H1 (cell line): Measurements from ENCODE around the gene MYO9A. TPM values are rescaled to one million over a fixed set of nuclear protein-coding genes. Genes with fewer than 3 reads are reported as not detected.

Source experiments
- CTCF ChIA-PET: fragments of 300-600 bp; sonication (Branson Sonifier 250); formaldehyde crosslinking; loops from one replicate; lab custom pipeline; 2021; ENCODE audit not compliant: partially characterized antibody; lab: Charles Lee
- POLR2A ChIA-PET: fragments of 300-600 bp; sonication (Branson Sonifier 250); formaldehyde crosslinking; loops from one replicate; lab custom pipeline; 2021; ENCODE audit warnings: inconsistent platforms; ENCODE audit not compliant: partially characterized antibody; lab: Charles Lee
- DNase-seq, 2 experiments: peaks; one replicate each; pipeline versions ENCODE4 v3.0.0 to v3.0.0-alpha.2; 2010 to 2022; ENCODE audit warnings: low spot score in 2 of 2, low read depth in 1 of 2, mixed read lengths in 1 of 2
- FAIRE-seq: peaks from 2 replicates; lab custom pipeline; 2011; peaks lifted over from hg19 to GRCh38; lab: Jason Lieb, UNC
- H2AFZ ChIP-seq: 2 replicates; pipeline ENCODE4 v1.8.1; 2012; ENCODE audit warnings: low read length, inconsistent platforms
- H2AK5ac ChIP-seq: 2 replicates; pipeline ENCODE4 v1.6.1; 2013; ENCODE audit warnings: low read depth, low read length
- H2BK120ac ChIP-seq: replicated peaks from 2 replicates; pipeline ENCODE3; 2013; ENCODE audit warnings: low read depth, low read length, inconsistent platforms
- H2BK12ac ChIP-seq: 2 replicates; pipeline ENCODE4 v1.6.1; 2013; ENCODE audit warnings: low read depth, low read length
- H2BK15ac ChIP-seq: 2 replicates; pipeline ENCODE4 v1.6.1; 2013; ENCODE audit warnings: low read length
- H2BK20ac ChIP-seq: 2 replicates; pipeline ENCODE4 v1.6.1; 2013; ENCODE audit warnings: low read length
- H2BK5ac ChIP-seq: 2 replicates; pipeline ENCODE4 v1.6.1; 2013; ENCODE audit warnings: low read depth, low read length
- H3K14ac ChIP-seq: 2 replicates; pipeline ENCODE4 v1.6.1; 2013; ENCODE audit warnings: inconsistent platforms; ENCODE audit not compliant: insufficient read length
- H3K18ac ChIP-seq: 2 replicates; pipeline ENCODE4 v1.6.1; 2013; ENCODE audit warnings: low read length; ENCODE audit errors: extremely low read depth
- H3K23ac ChIP-seq: 2 replicates; pipeline ENCODE4 v1.6.1; 2013; ENCODE audit warnings: inconsistent platforms; ENCODE audit not compliant: insufficient read length
- H3K23me2 ChIP-seq: 2 replicates; pipeline ENCODE4 v1.6.1; 2013; ENCODE audit warnings: low read depth, low read length
- H3K27ac ChIP-seq: 2 replicates; pipeline ENCODE4 v1.6.1; 2011; ENCODE audit warnings: low read depth, low read length, inconsistent platforms
- H3K27me3 ChIP-seq, 4 experiments: replicated peaks in 1 of 4; 1 replicate in 1 of 4; 2 replicates in 3 of 4; pipeline versions ENCODE4 v1.6.1 to v1.8.1; 2011 to 2013; ENCODE audit warnings: low read length in 3 of 4, mild to moderate bottlenecking in 3 of 4, inconsistent platforms in 2 of 4, mixed read lengths in 2 of 4, moderate library complexity in 1 of 4; ENCODE audit not compliant: control insufficient read depth in 3 of 4, insufficient read depth in 3 of 4; ENCODE audit errors: extremely low read depth in 1 of 4
- H3K36me3 ChIP-seq, 4 experiments: 2 replicates each; pipeline versions ENCODE4 v1.6.1 to v1.8.1; 2011 to 2013; ENCODE audit warnings: mild to moderate bottlenecking in 4 of 4, low read length in 3 of 4, moderate library complexity in 2 of 4, control low read depth in 1 of 4, inconsistent platforms in 1 of 4; ENCODE audit not compliant: insufficient read depth in 4 of 4, control insufficient read depth in 2 of 4
- H3K4ac ChIP-seq: replicated peaks from 2 replicates; pipeline ENCODE3; 2013; ENCODE audit warnings: low read length, low read depth, mixed read lengths, inconsistent platforms; ENCODE audit not compliant: insufficient read length
- H3K4me1 ChIP-seq, 4 experiments: replicated peaks in 1 of 4; 1 replicate in 1 of 4; 2 replicates in 3 of 4; pipeline versions ENCODE4 v1.6.1 to v1.8.1; 2011 to 2013; ENCODE audit warnings: low read length in 3 of 4, inconsistent platforms in 2 of 4, mixed read lengths in 1 of 4; ENCODE audit not compliant: insufficient read depth in 4 of 4, control insufficient read depth in 3 of 4
- H3K4me2 ChIP-seq, 2 experiments: 2 replicates each; pipeline versions ENCODE4 v1.6.1 to v1.8.1; 2011 to 2013; ENCODE audit warnings: low read depth in 2 of 2, low read length in 2 of 2, control low read depth in 1 of 2, inconsistent platforms in 1 of 2, mild to moderate bottlenecking in 1 of 2; ENCODE audit not compliant: insufficient read depth in 1 of 2
- H3K4me3 ChIP-seq, 4 experiments: fragments of 200-600, 300-600 bp in 1 of 4; sonication (generic), shearing (Covaris generic), sonication (Bioruptor Twin) in 1 of 4; 2 replicates each; pipeline versions ENCODE4 v1.5.1 to v1.8.1; 2011 to 2016; ENCODE audit warnings: low read length in 4 of 4, low read depth in 3 of 4, control low read depth in 2 of 4, inconsistent platforms in 2 of 4, mild to moderate bottlenecking in 2 of 4, mixed read lengths in 1 of 4, moderate library complexity in 1 of 4; ENCODE audit not compliant: insufficient read depth in 2 of 4; ENCODE audit errors: extremely low read depth in 1 of 4
- H3K56ac ChIP-seq: replicated peaks from 2 replicates; pipeline ENCODE3; 2013; ENCODE audit warnings: low read depth, mild to moderate bottlenecking, mixed read lengths, low read length, inconsistent platforms; ENCODE audit not compliant: insufficient read length
- H3K79me1 ChIP-seq: 2 replicates; pipeline ENCODE4 v1.6.1; 2013; ENCODE audit warnings: low read depth, low read length, control low read depth
- H3K79me2 ChIP-seq, 2 experiments: 2 replicates each; pipeline versions ENCODE4 v1.6.1 to v1.8.1; 2012 to 2013; ENCODE audit warnings: low read length in 2 of 2, mild to moderate bottlenecking in 2 of 2, inconsistent platforms in 1 of 2; ENCODE audit not compliant: insufficient read depth in 2 of 2, control insufficient read depth in 1 of 2
- H3K9ac ChIP-seq, 4 experiments: replicated peaks in 1 of 4; 1 replicate in 1 of 4; 2 replicates in 3 of 4; pipeline versions ENCODE4 v1.6.1 to v1.8.1; 2011 to 2013; ENCODE audit warnings: low read depth in 3 of 4, low read length in 3 of 4, control low read depth in 2 of 4, mild to moderate bottlenecking in 2 of 4, moderate library complexity in 2 of 4, inconsistent platforms in 1 of 4; ENCODE audit errors: extremely low read depth in 1 of 4
- H3K9me3 ChIP-seq, 2 experiments: 2 replicates each; pipeline versions ENCODE4 v1.6.1 to v1.8.1; 2012 to 2013; ENCODE audit warnings: mild to moderate bottlenecking in 2 of 2, moderate library complexity in 2 of 2, control low read depth in 1 of 2, inconsistent platforms in 1 of 2, low read depth in 1 of 2, low read length in 1 of 2, mixed read lengths in 1 of 2; ENCODE audit not compliant: insufficient read depth in 2 of 2
- H4K20me1 ChIP-seq, 2 experiments: replicated peaks in 1 of 2; 2 replicates each; pipeline versions ENCODE3 to v1.8.1; 2011 to 2013; ENCODE audit warnings: inconsistent platforms in 2 of 2, low read length in 2 of 2, mild to moderate bottlenecking in 1 of 2; ENCODE audit not compliant: insufficient read depth in 2 of 2, control insufficient read depth in 1 of 2
- H4K5ac ChIP-seq: 2 replicates; pipeline ENCODE4 v1.6.1; 2013; ENCODE audit warnings: low read length, low read depth, mixed read lengths, inconsistent platforms; ENCODE audit not compliant: insufficient read length
- H4K8ac ChIP-seq: 2 replicates; pipeline ENCODE4 v1.8.0; 2013; ENCODE audit warnings: mild to moderate bottlenecking, moderate library complexity, low read length, inconsistent platforms; ENCODE audit not compliant: insufficient read depth; ENCODE audit errors: extremely low read depth
- H4K91ac ChIP-seq: replicated peaks from 2 replicates; pipeline ENCODE3; 2013; ENCODE audit warnings: low read length, mixed read lengths, inconsistent platforms; ENCODE audit not compliant: insufficient read length
- ASH2L ChIP-seq: fragments of 200-600, 300-600 bp; sonication (generic); IDR thresholded peaks from one replicate; pipeline ENCODE4 v1.7.1; 2017; ENCODE audit warnings: low read length
- CEBPB ChIP-seq: IDR thresholded peaks from 2 replicates; pipeline ENCODE4 v1.6.1; 2012; ENCODE audit warnings: low read depth, low read length
- CHD1 ChIP-seq: IDR thresholded peaks from 2 replicates; pipeline ENCODE4 v1.6.1; 2012; ENCODE audit warnings: low read depth, low read length, improper control_type of control experiment
- EP300 ChIP-seq, 2 experiments: IDR thresholded peaks; 1 replicate in 1 of 2; 2 replicates in 1 of 2; pipeline ENCODE4 v1.6.1; 2011 to 2012; ENCODE audit warnings: low read depth in 2 of 2, low read length in 2 of 2, mild to moderate bottlenecking in 2 of 2, borderline replicate concordance in 1 of 2, inconsistent platforms in 1 of 2, moderate library complexity in 1 of 2
- EZH2 ChIP-seq: fragments of 200-600 bp; sonication (generic); IDR thresholded peaks from 2 replicates; pipeline ENCODE4 v1.7.1; 2012; ENCODE audit warnings: low read depth, mild to moderate bottlenecking, moderate library complexity, low read length, inconsistent platforms; ENCODE audit not compliant: severe bottlenecking
- GABPA ChIP-seq: IDR thresholded peaks from 2 replicates; pipeline ENCODE4 v1.6.1; 2011; ENCODE audit warnings: mild to moderate bottlenecking, low read length, moderate library complexity, borderline replicate concordance; ENCODE audit not compliant: insufficient read depth
- KDM1A ChIP-seq: fragments of 200-600, 300-600 bp; sonication (generic); IDR thresholded peaks from 2 replicates; pipeline ENCODE4 v1.7.1; 2016; ENCODE audit warnings: mild to moderate bottlenecking, low read length, borderline replicate concordance
- NANOG ChIP-seq: IDR thresholded peaks from 2 replicates; pipeline ENCODE4 v1.6.1; 2011; ENCODE audit warnings: low read length, low read depth, mild to moderate bottlenecking, inconsistent platforms; ENCODE audit not compliant: insufficient read depth, poor library complexity, severe bottlenecking
- POLR2A ChIP-seq, 2 experiments: IDR thresholded peaks; 1 replicate in 1 of 2; 2 replicates in 1 of 2; pipeline ENCODE4 v1.6.1; 2011; ENCODE audit warnings: low read depth in 2 of 2, low read length in 2 of 2, mild to moderate bottlenecking in 2 of 2; ENCODE audit errors: control extremely low read depth in 1 of 2
- POLR2AphosphoS5 ChIP-seq: IDR thresholded peaks from 2 replicates; pipeline ENCODE4 v1.6.1; 2011; ENCODE audit warnings: low read depth, low read length
- SIRT6 ChIP-seq: IDR thresholded peaks from one replicate; pipeline ENCODE4 v1.7.1; 2012; ENCODE audit warnings: low read length, inconsistent platforms
- SIX5 ChIP-seq: IDR thresholded peaks from 2 replicates; pipeline ENCODE4 v1.6.1; 2011; ENCODE audit warnings: mild to moderate bottlenecking, low read depth, low read length
- SUZ12 ChIP-seq: fragments of 200-600 bp; sonication (generic); IDR thresholded peaks from 2 replicates; pipeline ENCODE4 v1.6.1; 2012; ENCODE audit warnings: mild to moderate bottlenecking, inconsistent platforms, low read length, moderate library complexity, mixed read lengths
- TAF7 ChIP-seq: optimal IDR thresholded peaks from 2 replicates; pipeline ENCODE3; 2011; ENCODE audit warnings: low read depth, mild to moderate bottlenecking, inconsistent platforms, low read length, moderate library complexity, borderline replicate concordance
- TEAD4 ChIP-seq: IDR thresholded peaks from 2 replicates; pipeline ENCODE4 v1.6.1; 2012; ENCODE audit warnings: low read depth, low read length, inconsistent platforms, mixed read lengths
- WGBS, 2 experiments: shearing (Covaris generic) in 1 of 2; methylation state at CpG; one replicate each; pipeline versions ENCODE4 v1.1.6 to v1.1.7; 2013 to 2015; ENCODE audit warnings: low lambda C conversion rate in 2 of 2, mixed read lengths in 2 of 2, inconsistent platforms in 1 of 2, low coverage in 1 of 2, missing lambda C conversion rate in 1 of 2; ENCODE audit not compliant: insufficient replicate concordance in 2 of 2, insufficient coverage in 1 of 2, insufficient read length in 1 of 2; ENCODE audit errors: extremely low coverage in 1 of 2, missing lambda C conversion rate in 1 of 2; 5-methylcytosine and 5-hydroxymethylcytosine counted together
- polyA plus RNA-seq, 7 experiments: library from polyadenylated mRNA; depleted of rRNA in 3 of 7; stranded (reverse) in 5 of 7; unstranded in 2 of 7; fragments of >200 nt in 5 of 7; fragments of 200-250 nt in 2 of 7; gene quantifications; 1 replicate in 5 of 7; 2 replicates in 1 of 7; 4 replicates in 1 of 7; pipeline versions ENCODE4 v1.2.1 to v1.2.3, GENCODE V29; 2011 to 2013; ENCODE audit warnings: missing spikeins in 2 of 7, mixed read lengths in 2 of 7
- total RNA-seq: library from RNA; stranded (reverse); fragmentation: NEBNext Ultra II Directional; extraction: Animal tissue kit (Norgen Biotek cat#: 25700); gene quantifications from 2 replicates; pipeline ENCODE4 v1.2.1, GENCODE V29; 2021

Gene MYO9A
- total and polyA plus RNA-seq, 2 of the 8 experiments (the other 6 are each of a cell fraction or from before 2014, with no cell fraction given) = 3.9 to 26.0 TPM

DNA sequence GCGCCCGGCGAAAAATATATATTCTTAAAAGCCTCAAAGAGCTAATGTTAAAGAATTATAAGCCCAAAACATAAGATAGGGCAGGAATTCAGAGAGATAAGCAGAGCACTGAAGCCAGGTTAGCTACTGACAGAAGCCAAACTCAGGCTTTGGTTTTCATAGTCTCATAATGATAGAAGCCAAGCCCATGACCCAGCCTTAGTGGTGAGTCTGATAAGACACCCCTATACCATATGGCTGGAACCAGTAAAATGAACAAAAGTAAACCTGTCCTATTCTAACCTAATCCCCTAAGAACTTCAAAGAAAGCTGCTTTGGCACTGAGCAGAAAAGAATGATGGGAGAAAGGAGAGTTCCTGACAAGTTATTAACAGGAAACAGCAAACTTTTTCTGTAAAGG lies 25.9 kb downstream of the MYO9A start:
- Histone ChIP-seq H4K91ac (no peak overlapping the region), H3K18ac (no peak overlapping the region), H3K27me3 (peaks cover 0 to 1% (median 0%) of the 10 kb centered on the region in 4 experiments; a peak in 1 of 7 replicates), H3K56ac (no peak overlapping the region), H4K20me1 (no peaks in the 10 kb centered on the region), H3K4me2 (no peak overlapping the region), H3K23me2 (no peaks in the 10 kb centered on the region; the same call in 1 of the 2 replicates), H3K79me2 (no peaks in the 10 kb centered on the region), H3K14ac (no peak overlapping the region), H3K23ac (no peak overlapping the region), H2BK12ac (no peak overlapping the region), H4K8ac (no peak overlapping the region), H3K4me3 (no peak overlapping the region), H2BK15ac (no peak overlapping the region), H3K27ac (no peak overlapping the region), H2AFZ (no peak overlapping the region), H3K36me3 (no peaks in the 10 kb centered on the region; a peak in 1 of 8 replicates), H3K4ac (no peak overlapping the region), H3K9me3 (no peaks in the 10 kb centered on the region), H2BK20ac (no peak overlapping the region), H3K4me1 (no peaks in the 10 kb centered on the region), H4K5ac (no peak overlapping the region), H2BK120ac (no peak overlapping the region), H2AK5ac (no peak overlapping the region), H2BK5ac (no peak overlapping the region), H3K9ac (no peak overlapping the region), H3K79me1 (no peaks in the 10 kb centered on the region)
- ChIA-PET POLR2A (interaction anchor here (1.7 kb wide), 1 partner anchor 20 kb away, joined by 5 read pairs; no protein-coding TSS in a partner anchor), CTCF (interaction anchor here (0.6 to 1.1 kb wide), 4 partner anchors 10 to 517 kb away, joined by 3 to 4 read pairs (median 3); no protein-coding TSS in a partner anchor)
- DNase-seq (no peak), FAIRE-seq (no peak)
- WGBS, 2 experiments = 100% methylated on average over 3 of the region's 3 CpGs; no CpG with 5 or more reads in 1 of the 2 experiments
- TF ChIP-seq GABPA (no peak), TEAD4 (no peak), SIRT6 (no peak), EZH2 (no peak), POLR2A (IDR thresholded peaks at IDR 0.05; ENCODE audit: control extremely low read depth in 1 of 2, low read depth in 2 of 2, low read length in 2 of 2) (no peak), TAF7 (no peak), EP300 (IDR thresholded peaks at IDR 0.05; ENCODE audit: borderline replicate concordance in 1 of 2, low read depth in 2 of 2, low read length in 2 of 2) (no peak), SUZ12 (no peak), POLR2AphosphoS5 (no peak), NANOG (no peak), CEBPB (no peak), SIX5 (no peak), ASH2L (no peak), CHD1 (no peak), KDM1A (no peak)
